Heart left ventricle (tissue), 16 donors: ENCODE measurements around the gene ETNK1. TPM values are rescaled to one million over a fixed set of nuclear protein-coding genes. Genes with fewer than 3 reads are reported as not detected.

Experiments used
- ATAC-seq, 4 donors: fragments of 200-7000 bp; cut with Tn5 transposase; one replicate each; pipeline ENCODE4 v1.9.1; 2020 to 2022; ENCODE audit warnings: moderate library complexity in 4 of 4, mild to moderate bottlenecking in 3 of 4, moderate number of reproducible peaks in 1 of 4
- DNase-seq, 5 donors: peaks; one replicate each; pipeline ENCODE4 v3.0.0-alpha.2; 2020
- H3K27ac ChIP-seq, 12 donors: fragments of 200-600 bp; sonication (generic) in 4 of 12; one replicate each; pipeline versions ENCODE4 v1.5.0 to v1.8.0; 2016 to 2022; ENCODE audit warnings: mild to moderate bottlenecking in 2 of 12
- H3K27me3 ChIP-seq, 9 donors: fragments of 200-600 bp; sonication (generic) in 2 of 9; one replicate each; pipeline versions ENCODE4 v1.5.1 to v1.8.0; 2016 to 2022; ENCODE audit warnings: mild to moderate bottlenecking in 3 of 9
- H3K36me3 ChIP-seq, 9 donors: fragments of 200-600 bp; sonication (generic) in 2 of 9; one replicate each; pipeline versions ENCODE4 v1.5.0 to v1.8.0; 2018 to 2022; ENCODE audit warnings: mild to moderate bottlenecking in 2 of 9
- H3K4me1 ChIP-seq, 12 donors: fragments of 200-600 bp; sonication (generic) in 4 of 12; one replicate each; pipeline versions ENCODE4 v1.5.0 to v1.8.0; 2016 to 2022; ENCODE audit warnings: mild to moderate bottlenecking in 3 of 12
- H3K4me3 ChIP-seq, 12 donors: fragments of 200-600 bp; sonication (generic) in 4 of 12; one replicate each; pipeline versions ENCODE4 v1.5.0 to v1.8.0; 2017 to 2022; ENCODE audit warnings: mild to moderate bottlenecking in 9 of 12, moderate library complexity in 4 of 12
- H3K9me3 ChIP-seq, 12 donors: fragments of 200-600 bp; sonication (generic) in 4 of 12; one replicate each; pipeline versions ENCODE4 v1.5.0 to v1.8.0; 2016 to 2022; ENCODE audit warnings: mild to moderate bottlenecking in 1 of 12
- CTCF ChIP-seq, 12 donors: fragments of 200-600 bp; sonication (generic) in 4 of 12; IDR thresholded peaks; one replicate each; pipeline versions ENCODE4 v1.5.0 to v1.8.0; 2018 to 2022; ENCODE audit warnings: antibody characterized with exemption in 12 of 12, mild to moderate bottlenecking in 5 of 12
- POLR2A ChIP-seq, 2 donors: fragments of 450-650 bp; IDR thresholded peaks; one replicate each; pipeline ENCODE4 v1.6.1; 2017; ENCODE audit warnings: antibody characterized with exemption in 2 of 2, mild to moderate bottlenecking in 2 of 2, moderate library complexity in 2 of 2
- WGBS, 4 donors: extraction: QIAGEN DNeasy Blood & Tissue Kit in 2 of 4; methylation state at CpG; one replicate each; pipeline versions ENCODE4 v1.1.5 to v1.1.7; 2013 to 2018; 5-methylcytosine and 5-hydroxymethylcytosine counted together
- intact Hi-C, 10 donors: fragments of 100-400 bp; cut with DNase I; formaldehyde crosslinking; loops; one replicate each; pipeline versions ENCODE4 v1.11.1 to v1.14.2; 2022
- polyA plus RNA-seq, 2 donors: library from polyadenylated mRNA; stranded (reverse); fragments of 200-250 nt; gene quantifications; one replicate each; pipeline ENCODE4 v1.2.3, GENCODE V29; 2013
- total RNA-seq, 9 donors: library from RNA; depleted of rRNA in 2 of 9; stranded (reverse); fragments of >200 nt in 2 of 9; fragmentation: NEBNext Ultra II Directional in 3 of 9; extraction: Animal tissue kit (Norgen Biotek cat#: 25700) in 3 of 9; gene quantifications; one replicate each; pipeline versions ENCODE4 v1.1.0 to v1.2.4, GENCODE V29; 2016 to 2023
- donor health status: ischemic (EF 13 %, LVEDD 7.1; RV severe dilation, severe dysfunction).
- donor health status: healthy with polysubstance abuse.
- donor health status: DM: no; HTN: yes; CAD: no.
- donor health status: DM: no; HTN: no; CAD: no.
- donor health status: ischemic (EF 25% LVEDD 6.9; RV normal size, moderate dysfunction).
- donor health status: ischemic (EF 25% LVEDD 5.7; RV mildly dilated, moderate dysfunction).
- donor health status: healthy.
- donor health status: DM: yes; HTN: yes; CAD: no.
- donor health status: ischemic (EF 35%, LVEDD 5.7; RV mildly dilated, moderate dysfunction).
- donor health status: nonischemic (EF 11% LVEDD 7.7; RV severe dilation, severe dysfunction).
- donor health status: DM: yes; HTN: yes; CAD: no.
- donor health status: PGD.
- donor health status: ischemic (EF 29% LVEDD 5.4; RV normal size, mild dysfunction).
- donor health status: nonischemic (EF 23%, LVEDD 6.1; RV moderate dilation, normal function).

Gene ETNK1
- total and polyA plus RNA-seq, 11 donors = 8.3 to 40.9 (median 14.6) TPM

GRCh38 chr12:22641353-22642053, 16.5 kb downstream of the ETNK1 start:
- intact Hi-C loops = no loop called here
- ATAC-seq = no peak
- H3K4me1 ChIP-seq = peaks cover 0 to 15% (median 0%) of the 10 kb centered on the region in 12 donors
- H3K4me3 ChIP-seq = no peak overlapping the region
- TF ChIP-seq POLR2A (IDR thresholded peaks at IDR 0.05) (no peak), CTCF (IDR thresholded peaks at IDR 0.05) (no peak)
- H3K9me3 ChIP-seq = no peaks in the 10 kb centered on the region
- no peak overlapping the region for H3K27ac ChIP-seq
- DNase-seq = no peak
- peaks cover 0 to 20% (median 11%) of the 10 kb centered on the region in 9 donors for H3K36me3 ChIP-seq
- H3K27me3 ChIP-seq = no peaks in the 10 kb centered on the region
- 87 to 94% (median 92%) methylated on average over 3 of the region's 3 CpGs for WGBS, 4 donors

GRCh38 chr12:22648668-22649067, 23.7 kb downstream of the ETNK1 start:
- intact Hi-C loops = no loop called here
- no peaks in the 10 kb centered on the region for H3K9me3 ChIP-seq
- H3K36me3 ChIP-seq = peaks cover 0 to 24% (median 10%) of the 10 kb centered on the region in 9 donors
- peaks cover 0 to 15% (median 0%) of the 10 kb centered on the region in 12 donors for H3K4me1 ChIP-seq
- DNase-seq (no peak), ATAC-seq (no peak)
- TF ChIP-seq CTCF (IDR thresholded peaks at IDR 0.05) (no peak), POLR2A (IDR thresholded peaks at IDR 0.05) (no peak)
- H3K4me3 ChIP-seq = no peak overlapping the region
- H3K27me3 ChIP-seq = no peaks in the 10 kb centered on the region
- H3K27ac ChIP-seq = no peak overlapping the region
- WGBS, 4 donors = 93 to 99% (median 97%) methylated on average over 3 of the region's 3 CpGs

GRCh38 chr12:22653075-22653474, 28.1 kb downstream of the ETNK1 start:
- no peaks in the 10 kb centered on the region for H3K27me3 ChIP-seq
- peaks cover 0 to 5% (median 0%) of the 10 kb centered on the region in 9 donors for H3K36me3 ChIP-seq
- TF ChIP-seq CTCF (IDR thresholded peaks at IDR 0.05) (no peak), POLR2A (IDR thresholded peaks at IDR 0.05) (no peak)
- no peak overlapping the region for H3K4me3 ChIP-seq
- H3K9me3 ChIP-seq = no peaks in the 10 kb centered on the region
- intact Hi-C loops = no loop called here
- ATAC-seq (peak in 1 of 4 donors; percentile 24), DNase-seq (no peak)
- 44 to 74% (median 48%) methylated on average over 2 of the region's 2 CpGs for WGBS, 4 donors
- peak overlapping the region in 6 of 12 donors; percentile 2 to 38 (median 10) for H3K27ac ChIP-seq
- peaks cover 0 to 19% (median 0%) of the 10 kb centered on the region in 12 donors for H3K4me1 ChIP-seq

GRCh38 chr12:22653791-22654190, 28.8 kb downstream of the ETNK1 start:
- no peak for ATAC-seq

More at GRCh38 chr12:22653791-22654190, 28.8 kb downstream of the ETNK1 start:
- Histone ChIP-seq H3K27me3 (no peaks in the 10 kb centered on the region), H3K9me3 (no peaks in the 10 kb centered on the region), H3K36me3 (peaks cover 0 to 6% (median 0%) of the 10 kb centered on the region in 9 donors), H3K4me3 (no peak overlapping the region), H3K27ac (no peak overlapping the region), H3K4me1 (peaks cover 0 to 19% (median 0%) of the 10 kb centered on the region in 12 donors)
- TF ChIP-seq CTCF (IDR thresholded peaks at IDR 0.05) (no peak), POLR2A (IDR thresholded peaks at IDR 0.05) (no peak)
- intact Hi-C loops = no loop called here
- DNase-seq = no peak
